HCT116 (cell line): ENCODE measurements around the gene GSAP. TPM values are rescaled to one million over a fixed set of nuclear protein-coding genes. Genes with fewer than 3 reads are reported as not detected.
A peak's percentile ranks its signal among the peaks of the same experiment; 100 is the strongest.

Experiments used
- ATAC-seq: fragments of 200-7000 bp; cut with Tn5 transposase; 2 replicates; pipeline ENCODE4 v1.9.1; 2020; ENCODE audit warnings: mild to moderate bottlenecking, moderate library complexity
- BruUV-seq: library from RNA; stranded (reverse); fragments of 400-500 nt; replicated peaks from 2 replicates; lab custom pipeline; 2021; lab: Mats Ljungman, UMichigan
- CTCF ChIA-PET: fragments of 300-600 bp; sonication (Branson Sonifier 250); formaldehyde crosslinking; loops from one replicate; lab custom pipeline; 2021; ENCODE audit warnings: antibody characterized with exemption; lab: Charles Lee
- POLR2A ChIA-PET: fragments of 300-600, 350-600 bp; sonication (Branson Sonifier 250); formaldehyde crosslinking; loops from one replicate; lab custom pipeline; 2021; ENCODE audit warnings: antibody characterized with exemption; lab: Charles Lee
- RAD21 ChIA-PET, 2 experiments: fragments of 300-600 bp; sonication (Branson Sonifier 250); formaldehyde crosslinking; loops; one replicate each; lab custom pipeline; 2023; ENCODE audit warnings: low total read pairs in 2 of 2; ENCODE audit not compliant: uncharacterized antibody in 2 of 2, unreplicated experiment in 2 of 2, low non-redundant PET in 1 of 2; lab: Charles Lee
- DNase-seq: peaks from one replicate; pipeline ENCODE4 v3.0.0-alpha.2; 2010; ENCODE audit warnings: low read depth, low spot score
- H2AFZ ChIP-seq: fragments of 200-600 bp; shearing (Covaris generic), sonication (generic); 2 replicates; pipeline ENCODE4 v1.6.1; 2017; ENCODE audit warnings: low read depth, mixed run types, mixed read lengths, antibody characterized with exemption, low read length; ENCODE audit not compliant: poor library complexity, severe bottlenecking
- H3K27ac ChIP-seq: 2 replicates; pipeline ENCODE4 v1.5.1; 2012; ENCODE audit warnings: low read depth, low read length
- H3K27me3 ChIP-seq: fragments of 200-600 bp; sonication (generic); 2 replicates; pipeline ENCODE4 v1.6.1; 2016; ENCODE audit warnings: mixed run types, low read length, mixed read lengths; ENCODE audit not compliant: insufficient read depth
- H3K36me3 ChIP-seq, 2 experiments: fragments of 200-500 bp in 1 of 2; fragments of 200-600 bp in 1 of 2; sonication (Bioruptor generic) in 1 of 2; sonication (generic) in 1 of 2; 2 replicates each; pipeline versions ENCODE4 v1.5.1 to v1.6.1; 2014 to 2016; ENCODE audit warnings: low read length in 2 of 2, inconsistent platforms in 1 of 2, mixed read lengths in 1 of 2, mixed run types in 1 of 2; ENCODE audit not compliant: insufficient read depth in 2 of 2, control insufficient read depth in 1 of 2
- H3K4me1 ChIP-seq, 2 experiments: fragments of 200-600 bp in 1 of 2; sonication (generic) in 1 of 2; 2 replicates each; pipeline versions ENCODE4 v1.5.1 to v1.6.1; 2012 to 2017; ENCODE audit warnings: low read length in 2 of 2, inconsistent platforms in 1 of 2, mild to moderate bottlenecking in 1 of 2, mixed read lengths in 1 of 2, mixed run types in 1 of 2, moderate library complexity in 1 of 2; ENCODE audit not compliant: insufficient read depth in 2 of 2, control insufficient read depth in 1 of 2
- H3K4me2 ChIP-seq: fragments of 200-600 bp; sonication (generic); 2 replicates; pipeline ENCODE4 v1.6.1; 2017; ENCODE audit warnings: mixed run types, low read length, mixed read lengths
- H3K4me3 ChIP-seq, 2 experiments: fragments of 200-600 bp in 1 of 2; sonication (generic) in 1 of 2; replicated peaks in 1 of 2; 2 replicates each; pipeline ENCODE4 v1.5.1; 2011 to 2016; ENCODE audit warnings: low read length in 2 of 2, control low read depth in 1 of 2, low read depth in 1 of 2, mild to moderate bottlenecking in 1 of 2, mixed read lengths in 1 of 2, mixed run types in 1 of 2
- H3K79me2 ChIP-seq: fragments of 200-600 bp; sonication (generic); 2 replicates; pipeline ENCODE4 v1.6.1; 2017; ENCODE audit warnings: mild to moderate bottlenecking, mixed run types, low read length, moderate library complexity, mixed read lengths; ENCODE audit not compliant: insufficient read depth
- H3K9ac ChIP-seq: fragments of 200-600 bp; sonication (generic); 2 replicates; pipeline ENCODE4 v1.6.1; 2016; ENCODE audit warnings: low read length, mixed read lengths
- H3K9me2 ChIP-seq: fragments of 200-600 bp; sonication (generic), shearing (Covaris generic); 2 replicates; pipeline ENCODE4 v1.6.1; 2017; ENCODE audit warnings: mixed run types, mild to moderate bottlenecking, moderate library complexity; ENCODE audit not compliant: insufficient read depth
- H3K9me3 ChIP-seq, 2 experiments: fragments of 200-500 bp in 1 of 2; fragments of 200-600 bp in 1 of 2; sonication (Bioruptor generic) in 1 of 2; sonication (generic) in 1 of 2; 2 replicates each; pipeline ENCODE4 v1.6.1; 2014 to 2017; ENCODE audit warnings: low read length in 2 of 2, mixed read lengths in 2 of 2, inconsistent platforms in 1 of 2, low read depth in 1 of 2, mild to moderate bottlenecking in 1 of 2, mixed run types in 1 of 2, moderate library complexity in 1 of 2; ENCODE audit not compliant: control insufficient read depth in 1 of 2, insufficient read depth in 1 of 2
- H4K20me1 ChIP-seq: fragments of 200-600 bp; sonication (generic), shearing (Covaris generic); 2 replicates; pipeline ENCODE4 v1.6.1; 2017; ENCODE audit warnings: mixed run types, mild to moderate bottlenecking, moderate library complexity; ENCODE audit not compliant: insufficient read depth
- ATF3 ChIP-seq: IDR thresholded peaks from 2 replicates; pipeline ENCODE4 v1.6.1; 2012
- CBX3 ChIP-seq: IDR thresholded peaks from 2 replicates; pipeline ENCODE4 v1.6.1; 2012; ENCODE audit warnings: low read depth
- EGR1 ChIP-seq: IDR thresholded peaks from 2 replicates; pipeline ENCODE4 v1.6.1; 2012; ENCODE audit warnings: low read depth
- ELF1 ChIP-seq: IDR thresholded peaks from 2 replicates; pipeline ENCODE4 v1.6.1; 2012; ENCODE audit warnings: low read depth, borderline replicate concordance
- JUND ChIP-seq: IDR thresholded peaks from 2 replicates; pipeline ENCODE4 v1.6.1; 2012
- SIN3A ChIP-seq: IDR thresholded peaks from 2 replicates; pipeline ENCODE4 v1.6.1; 2012; ENCODE audit warnings: low read depth
- SP1 ChIP-seq: IDR thresholded peaks from 2 replicates; pipeline ENCODE4 v1.6.1; 2012; ENCODE audit warnings: low read depth
- YY1 ChIP-seq: IDR thresholded peaks from 2 replicates; pipeline ENCODE4 v1.6.1; 2011; ENCODE audit warnings: low read length, low read depth, moderate library complexity, mild to moderate bottlenecking; ENCODE audit not compliant: insufficient replicate concordance; ENCODE audit errors: extremely low read depth
- ZBTB33 ChIP-seq: IDR thresholded peaks from 2 replicates; pipeline ENCODE4 v1.6.1; 2011; ENCODE audit warnings: mild to moderate bottlenecking, low read length, moderate library complexity; ENCODE audit not compliant: insufficient replicate concordance; ENCODE audit errors: extremely low read depth
- ZFX ChIP-seq: fragments of 450-650 bp; IDR thresholded peaks from 2 replicates; pipeline ENCODE4 v1.6.1; 2017
- ZNF274 ChIP-seq: fragments of 200-500 bp; sonication (Bioruptor generic); IDR thresholded peaks from 2 replicates; pipeline ENCODE4 v1.6.1; 2014; ENCODE audit warnings: mild to moderate bottlenecking, low read depth, low read length, inconsistent platforms
- intact Hi-C: fragments of 100-400 bp; cut with micrococcal nuclease; formaldehyde crosslinking; loops from 2 replicates; pipeline ENCODE4 v1.10.0; 2022
- total RNA-seq: library from RNA; stranded (reverse); gene quantifications from one replicate; pipeline ENCODE4 v1.2.1, GENCODE V29; 2021; ENCODE audit not compliant: unreplicated experiment

Gene GSAP
- total RNA-seq, 1 experiment from 2014 or later: not detected

GRCh38 chr7:77461246-77461645, 45.1 kb upstream of the GSAP start:
- Histone ChIP-seq H3K9ac (no peak overlapping the region), H3K4me1 (peaks cover 0 to 13% of the 10 kb centered on the region in 2 experiments; a peak in 2 of 4 replicates)

GRCh38 chr7:77460057-77460486, 43.9 kb upstream of the GSAP start:
- no peak overlapping the region for H3K27ac ChIP-seq
- H3K4me2 ChIP-seq: no peak overlapping the region
- DNase-seq (peak; percentile 12), ATAC-seq (peak; percentile 60)
- H4K20me1 ChIP-seq: no peaks in the 10 kb centered on the region
- no peaks in the 10 kb centered on the region for H3K27me3 ChIP-seq
- no peaks in the 10 kb centered on the region for H3K9me2 ChIP-seq
- H3K4me3 ChIP-seq: no peak overlapping the region
- no peaks in the 10 kb centered on the region for H3K79me2 ChIP-seq
- intact Hi-C loops: no loop called here
- H2AFZ ChIP-seq: peak overlapping the region; percentile 80
- CTCF ChIA-PET: no interaction called here
- H3K9ac ChIP-seq: no peak overlapping the region
- BruUV-seq: no TSS peak
- RAD21 ChIA-PET: no interaction called here
- no peaks in the 10 kb centered on the region for H3K9me3 ChIP-seq
- H3K4me1 ChIP-seq: peaks cover 0 to 13% of the 10 kb centered on the region in 2 experiments; a peak in 2 of 4 replicates
- H3K36me3 ChIP-seq: no peaks in the 10 kb centered on the region
- POLR2A ChIA-PET: no interaction called here
- TF ChIP-seq ZNF274 (no peak), ZFX (no peak), SP1 (no peak), CBX3 (no peak), ZBTB33 (no peak), EGR1 (no peak), JUND (no peak), ATF3 (no peak), ELF1 (0 out of 2 replicates have a peak, but pooled peaks have one; percentile 11)

More at GRCh38 chr7:77461246-77461645, 45.1 kb upstream of the GSAP start:
- Histone ChIP-seq H3K9me3 (no peaks in the 10 kb centered on the region), H2AFZ (no peak overlapping the region), H3K27me3 (no peaks in the 10 kb centered on the region), H3K79me2 (no peaks in the 10 kb centered on the region), H3K36me3 (no peaks in the 10 kb centered on the region), H3K9me2 (no peaks in the 10 kb centered on the region), H3K4me2 (no peak overlapping the region), H3K27ac (no peak overlapping the region), H4K20me1 (no peaks in the 10 kb centered on the region), H3K4me3 (no peak overlapping the region)
- DNase-seq (no peak), ATAC-seq (no peak)
- BruUV-seq: no TSS peak
- TF ChIP-seq ZBTB33: no peak
- no peak for TF ChIP-seq SIN3A
- TF ChIP-seq YY1: no peak
- intact Hi-C loops: no loop called here
- ChIA-PET CTCF (no interaction called here), RAD21 (no interaction called here), POLR2A (no interaction called here)
